Ovary (tissue), 9 donors: ENCODE data around the gene CUL3. TPM values are rescaled to one million over a fixed set of nuclear protein-coding genes. Genes with fewer than 3 reads are reported as not detected.

ENCODE experiments used
- DNase-seq, 5 donors: peaks; one replicate each; pipeline ENCODE4 v3.0.0-alpha.2; 2019 to 2020
- H3K27ac ChIP-seq, 2 donors: fragments of 200-600 bp; one replicate each; pipeline versions ENCODE4 v1.5.1 to v1.8.0; 2019 to 2022
- H3K27me3 ChIP-seq: fragments of 200-600 bp; one replicate; pipeline ENCODE4 v1.8.0; 2022
- H3K36me3 ChIP-seq: fragments of 200-600 bp; sonication (generic); one replicate; pipeline ENCODE4 v1.5.1; 2019
- H3K4me1 ChIP-seq: one replicate; pipeline ENCODE4 v1.8.1; 2013; ENCODE audit warnings: mild to moderate bottlenecking, moderate library complexity; ENCODE audit not compliant: insufficient read depth
- H3K4me3 ChIP-seq: fragments of 200-600 bp; sonication (generic); one replicate; pipeline ENCODE4 v1.5.1; 2017
- H3K9me3 ChIP-seq, 2 donors: fragments of 200-600 bp in 1 of 2; sonication (generic) in 1 of 2; one replicate each; pipeline versions ENCODE4 v1.5.1 to v1.8.1; 2013 to 2019; ENCODE audit warnings: mild to moderate bottlenecking in 1 of 2, moderate library complexity in 1 of 2
- EP300 ChIP-seq: sonication (generic); formaldehyde crosslinking; IDR thresholded peaks from one replicate; pipeline ENCODE4 v1.6.1; 2017; ENCODE audit warnings: antibody characterized with exemption
- POLR2A ChIP-seq: fragments of 450-650 bp; IDR thresholded peaks from one replicate; pipeline ENCODE4 v1.6.1; 2017; ENCODE audit warnings: antibody characterized with exemption, mild to moderate bottlenecking, moderate library complexity
- WGBS, 3 donors: extraction: QIAGEN DNeasy Blood & Tissue Kit in 1 of 3; methylation state at CpG; one replicate each; pipeline versions ENCODE4 v1.1.5 to v1.1.7; 2013 to 2017; 5-methylcytosine and 5-hydroxymethylcytosine counted together
- intact Hi-C, 4 donors: fragments of 100-400 bp; cut with DNase I; formaldehyde crosslinking; loops; one replicate each; pipeline versions ENCODE4 v1.11.0 to v1.15.1; 2022 to 2023
- polyA plus RNA-seq, 2 donors: library from polyadenylated mRNA; stranded (reverse); fragments of 200-250 nt in 1 of 2; fragments of 350-450 nt in 1 of 2; fragmentation: Illumina TruSeq in 1 of 2; extraction: RNeasy Lipid Tissue Mini Kit (QIAGEN cat#74804) in 1 of 2; gene quantifications; one replicate each; pipeline ENCODE4 v1.2.3, GENCODE V29; 2013 to 2014
- total RNA-seq, 7 donors: library from RNA; depleted of rRNA in 2 of 7; stranded (reverse); fragments of >200 nt in 2 of 7; fragmentation: NEBNext Ultra II Directional in 3 of 7; extraction: Animal tissue kit (Norgen Biotek cat#: 25700) in 3 of 7; gene quantifications; one replicate each; pipeline versions ENCODE4 v1.1.0 to v1.2.4, GENCODE V29; 2016 to 2023
- TF ChIP-seq, protein P1 (sequence below), 3 donors: fragments of 450-650 bp in 2 of 3; fragments of 200-600 bp in 1 of 3; IDR thresholded peaks; one replicate each; pipeline versions ENCODE4 v1.5.1 to v1.8.0; 2016 to 2022; ENCODE audit warnings: antibody characterized with exemption in 3 of 3, mild to moderate bottlenecking in 1 of 3
- donor health status: DM: no; HTN: no; CAD: no; lungs with moderate emphysema.
- donor health status: DM: no; HTN: no; CAD: no.
- donor health status: Bipolar disorder and iron deficiency.
- donor health status: DM: yes; HTN: yes; CAD: no.
- donor health status: DM: no; HTN: no; CAD: no.
- donor health status: DM: yes; HTN: yes; CAD: no.

Gene CUL3
- total and polyA plus RNA-seq, 9 donors = 50.0 to 83.3 (median 66.3) TPM

DNA sequence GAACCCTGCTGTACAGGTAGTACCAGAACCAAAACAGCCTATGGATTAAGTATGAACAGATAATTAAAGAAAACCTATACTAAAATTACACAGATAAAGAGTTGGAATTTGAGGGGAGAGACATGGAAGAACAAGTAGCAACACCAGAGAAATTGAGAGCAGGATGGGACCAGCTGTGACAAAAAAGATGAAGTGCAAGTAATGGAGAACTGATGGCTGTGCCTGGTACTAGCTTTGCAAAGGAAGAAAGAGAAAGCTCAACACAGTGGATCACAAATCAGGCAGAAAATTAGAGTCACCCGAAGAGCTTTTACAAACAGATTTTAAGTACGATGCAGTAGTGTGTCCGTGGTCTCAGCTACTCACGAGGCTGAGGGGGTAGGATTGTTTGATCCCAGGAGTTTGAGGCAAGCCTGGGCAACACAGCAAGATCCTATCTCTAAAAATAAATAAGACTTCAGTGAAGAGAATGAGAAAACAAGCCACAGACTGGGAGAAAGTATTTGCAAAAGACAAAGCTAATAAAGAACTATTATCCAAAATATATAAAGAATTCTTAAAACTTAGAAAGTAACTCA is 46.5 kb downstream of the CUL3 start:
- no peaks in the 10 kb centered on the region for H3K27me3 ChIP-seq
- H3K4me1 ChIP-seq = peaks cover 3% of the 10 kb centered on the region
- H3K27ac ChIP-seq = no peak overlapping the region
- no peak for DNase-seq
- WGBS, 3 donors = 93 to 98% (median 98%) methylated on average over 4 of the region's 4 CpGs
- H3K4me3 ChIP-seq = no peak overlapping the region
- intact Hi-C loops = no loop called here
- H3K9me3 ChIP-seq = no peaks in the 10 kb centered on the region
- no peaks in the 10 kb centered on the region for H3K36me3 ChIP-seq
- TF ChIP-seq EP300 (no peak), POLR2A (no peak)
- TF ChIP-seq, protein P1, sequence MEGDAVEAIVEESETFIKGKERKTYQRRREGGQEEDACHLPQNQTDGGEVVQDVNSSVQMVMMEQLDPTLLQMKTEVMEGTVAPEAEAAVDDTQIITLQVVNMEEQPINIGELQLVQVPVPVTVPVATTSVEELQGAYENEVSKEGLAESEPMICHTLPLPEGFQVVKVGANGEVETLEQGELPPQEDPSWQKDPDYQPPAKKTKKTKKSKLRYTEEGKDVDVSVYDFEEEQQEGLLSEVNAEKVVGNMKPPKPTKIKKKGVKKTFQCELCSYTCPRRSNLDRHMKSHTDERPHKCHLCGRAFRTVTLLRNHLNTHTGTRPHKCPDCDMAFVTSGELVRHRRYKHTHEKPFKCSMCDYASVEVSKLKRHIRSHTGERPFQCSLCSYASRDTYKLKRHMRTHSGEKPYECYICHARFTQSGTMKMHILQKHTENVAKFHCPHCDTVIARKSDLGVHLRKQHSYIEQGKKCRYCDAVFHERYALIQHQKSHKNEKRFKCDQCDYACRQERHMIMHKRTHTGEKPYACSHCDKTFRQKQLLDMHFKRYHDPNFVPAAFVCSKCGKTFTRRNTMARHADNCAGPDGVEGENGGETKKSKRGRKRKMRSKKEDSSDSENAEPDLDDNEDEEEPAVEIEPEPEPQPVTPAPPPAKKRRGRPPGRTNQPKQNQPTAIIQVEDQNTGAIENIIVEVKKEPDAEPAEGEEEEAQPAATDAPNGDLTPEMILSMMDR (IDR thresholded peaks at IDR 0.05) = no peak

DNA sequence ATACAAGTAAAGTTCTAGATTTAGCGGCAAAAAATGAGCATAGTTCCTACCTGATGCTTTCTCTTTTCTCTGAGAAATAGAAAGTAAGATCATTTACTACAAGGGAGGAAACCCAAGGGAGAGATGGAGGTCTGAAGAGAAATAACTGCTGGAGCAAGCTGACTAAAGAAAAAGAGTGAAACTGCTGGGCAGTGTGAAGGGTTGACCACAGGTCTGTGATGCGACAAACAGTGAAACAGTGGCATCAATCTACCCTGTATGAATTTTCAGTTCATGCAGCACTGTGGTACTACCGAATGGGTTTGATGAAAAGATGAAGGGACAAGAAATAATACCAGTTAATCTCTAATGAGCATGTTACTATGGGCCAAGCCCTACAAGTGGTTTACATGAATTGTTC is 52.2 kb downstream of the CUL3 start:
- intact Hi-C loops = no loop called here
- TF ChIP-seq POLR2A (no peak), EP300 (no peak)
- TF ChIP-seq, protein P1 (IDR thresholded peaks at IDR 0.05) = no peak
- no peak for DNase-seq
- no peaks in the 10 kb centered on the region for H3K9me3 ChIP-seq
- H3K27ac ChIP-seq = no peak overlapping the region
- no peaks in the 10 kb centered on the region for H3K27me3 ChIP-seq
- 95 to 97% (median 97%) methylated on average over 3 of the region's 3 CpGs for WGBS, 3 donors
- H3K36me3 ChIP-seq = no peaks in the 10 kb centered on the region
- H3K4me1 ChIP-seq = peaks cover 5% of the 10 kb centered on the region
- no peak overlapping the region for H3K4me3 ChIP-seq

DNA sequence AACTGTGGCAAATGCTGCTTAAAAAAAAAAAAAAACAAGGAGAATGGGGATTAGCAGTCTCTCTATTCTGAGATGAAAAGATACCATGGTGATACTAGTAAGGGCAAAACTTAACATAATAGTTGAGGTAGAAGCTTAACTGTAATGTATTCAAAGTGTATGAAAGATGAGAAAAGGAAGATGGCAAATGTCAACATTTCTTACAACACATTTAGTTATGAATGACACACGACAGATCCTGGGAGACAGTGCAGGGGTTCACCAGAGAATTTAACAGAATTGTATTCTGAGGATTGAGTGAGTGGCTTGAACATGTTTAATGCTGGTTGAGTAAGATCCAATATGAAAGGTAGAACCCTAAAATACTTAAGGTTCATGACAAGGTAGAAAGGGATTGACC is 52.7 kb downstream of the CUL3 start:
- Histone ChIP-seq H3K27me3 (no peaks in the 10 kb centered on the region), H3K27ac (no peak overlapping the region), H3K4me3 (no peak overlapping the region), H3K36me3 (no peaks in the 10 kb centered on the region), H3K9me3 (no peaks in the 10 kb centered on the region), H3K4me1 (peaks cover 5% of the 10 kb centered on the region)
- no peak for TF ChIP-seq POLR2A
- TF ChIP-seq EP300 = no peak
- TF ChIP-seq, protein P1 (IDR thresholded peaks at IDR 0.05) = no peak
- intact Hi-C loops = no loop called here
- WGBS, 3 donors = 100% methylated on average over 1 of the region's 1 CpG
- DNase-seq = no peak

DNA sequence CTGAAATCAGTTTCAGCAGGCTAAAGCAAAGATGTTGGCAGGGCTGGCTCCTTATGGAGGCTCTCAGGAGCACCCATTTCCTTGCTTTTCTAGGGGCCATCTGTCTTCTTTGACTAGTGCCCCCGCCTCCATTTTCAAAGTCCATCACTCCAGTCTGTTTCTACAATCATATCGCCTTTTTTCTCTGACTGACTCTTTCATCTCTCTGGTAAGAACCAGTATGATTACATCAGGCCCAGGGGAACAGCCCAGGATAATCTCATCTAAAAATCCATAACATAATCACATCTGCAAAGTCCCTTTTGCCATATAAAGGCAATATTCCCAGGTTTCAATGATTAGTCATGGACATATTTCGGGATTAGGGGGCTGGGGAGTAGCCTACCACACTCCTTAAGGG is 57.0 kb downstream of the CUL3 start:
- TF ChIP-seq, protein P1 (IDR thresholded peaks at IDR 0.05) = no peak
- TF ChIP-seq EP300 (no peak), POLR2A (no peak)
- H3K9me3 ChIP-seq = no peaks in the 10 kb centered on the region
- H3K27me3 ChIP-seq = no peaks in the 10 kb centered on the region
- H3K36me3 ChIP-seq = no peaks in the 10 kb centered on the region
- no peak overlapping the region for H3K27ac ChIP-seq
- 65 to 97% (median 75%) methylated on average over 3 of the region's 3 CpGs for WGBS, 3 donors
- H3K4me3 ChIP-seq = no peak overlapping the region
- intact Hi-C loops = no loop called here
- DNase-seq = no peak
- H3K4me1 ChIP-seq = peaks cover 11% of the 10 kb centered on the region
